Endometrial microvascular endothelial cells (primary cell): ENCODE data around the gene PPP1R12C. TPM values are rescaled to one million over a fixed set of nuclear protein-coding genes. Genes with fewer than 3 reads are reported as not detected.
"Not testable (repeated sequence)": the region's sequence is repeated elsewhere in the genome, so short reads cannot be mapped to it uniquely, and the experiment has no call there.

Source experiments
- in situ Hi-C: cut with HindIII; loops from 2 replicates; pipeline ENCODE4 v1.10.0; 2017; ENCODE audit warnings: low sequenced_read_pairs, low pct_unique_long_range_greater_than_20kb; ENCODE audit errors: inconsistent ontology term
- total RNA-seq: library from RNA; depleted of rRNA; stranded (reverse); fragments of >200 nt; gene quantifications from one replicate; pipeline ENCODE4 v1.2.3, GENCODE V29; 2015; ENCODE audit errors: inconsistent ontology term

Gene PPP1R12C
- total RNA-seq, 1 donor from 2014 or later, result 81.4 TPM

DNA sequence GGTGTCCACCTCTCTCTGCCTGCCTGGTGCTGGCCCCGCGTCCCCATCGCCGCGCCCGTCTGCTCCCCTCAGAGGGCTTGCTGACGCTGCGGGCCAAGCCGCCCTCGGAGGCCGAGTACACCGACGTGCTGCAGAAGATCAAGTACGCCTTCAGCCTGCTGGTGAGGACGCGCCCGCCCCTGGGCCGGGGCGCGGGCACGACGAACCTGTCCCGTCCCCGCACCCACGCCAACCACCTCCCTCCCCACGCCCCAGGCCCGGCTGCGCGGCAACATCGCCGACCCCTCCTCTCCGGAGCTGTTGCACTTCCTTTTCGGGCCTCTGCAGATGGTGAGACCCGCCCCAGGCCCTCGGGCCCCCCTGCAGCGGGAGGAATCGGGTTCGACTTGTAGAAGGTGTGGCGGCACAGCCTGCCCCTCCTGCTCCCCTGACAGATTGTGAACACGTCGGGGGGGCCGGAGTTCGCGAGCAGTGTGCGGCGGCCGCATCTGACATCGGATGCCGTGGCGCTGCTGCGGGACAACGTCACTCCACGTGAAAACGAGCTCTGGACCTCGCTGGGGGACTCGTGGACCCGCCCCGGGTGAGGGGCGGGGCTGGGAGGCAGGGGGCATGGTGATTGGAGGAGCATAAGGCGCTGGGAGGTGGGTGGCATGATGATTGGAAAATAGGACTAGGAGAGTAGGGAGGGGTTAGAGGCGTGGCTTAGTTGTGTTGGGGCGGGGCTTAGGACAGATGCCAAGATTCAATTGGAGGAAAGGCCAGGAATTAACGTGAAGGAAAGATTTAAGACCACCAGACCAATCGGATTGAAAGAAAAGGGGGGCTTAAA is 35.2 kb downstream of the PPP1R12C start:
- in situ Hi-C loops, result no loop called here

DNA sequence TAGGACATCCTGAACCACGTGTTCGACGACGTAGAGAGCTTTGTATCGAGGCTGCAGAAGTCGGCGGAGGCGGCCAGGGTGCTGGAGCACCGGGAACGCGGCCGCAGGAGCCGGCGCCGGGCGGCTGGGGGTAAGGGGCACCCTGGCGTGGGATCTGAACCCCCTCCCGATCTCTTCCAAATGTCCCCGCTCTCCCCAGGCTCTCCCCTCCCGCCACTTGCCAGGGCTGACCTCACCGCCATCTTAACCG is 35.7 kb downstream of the PPP1R12C start:
- in situ Hi-C loops, result no loop called here

DNA sequence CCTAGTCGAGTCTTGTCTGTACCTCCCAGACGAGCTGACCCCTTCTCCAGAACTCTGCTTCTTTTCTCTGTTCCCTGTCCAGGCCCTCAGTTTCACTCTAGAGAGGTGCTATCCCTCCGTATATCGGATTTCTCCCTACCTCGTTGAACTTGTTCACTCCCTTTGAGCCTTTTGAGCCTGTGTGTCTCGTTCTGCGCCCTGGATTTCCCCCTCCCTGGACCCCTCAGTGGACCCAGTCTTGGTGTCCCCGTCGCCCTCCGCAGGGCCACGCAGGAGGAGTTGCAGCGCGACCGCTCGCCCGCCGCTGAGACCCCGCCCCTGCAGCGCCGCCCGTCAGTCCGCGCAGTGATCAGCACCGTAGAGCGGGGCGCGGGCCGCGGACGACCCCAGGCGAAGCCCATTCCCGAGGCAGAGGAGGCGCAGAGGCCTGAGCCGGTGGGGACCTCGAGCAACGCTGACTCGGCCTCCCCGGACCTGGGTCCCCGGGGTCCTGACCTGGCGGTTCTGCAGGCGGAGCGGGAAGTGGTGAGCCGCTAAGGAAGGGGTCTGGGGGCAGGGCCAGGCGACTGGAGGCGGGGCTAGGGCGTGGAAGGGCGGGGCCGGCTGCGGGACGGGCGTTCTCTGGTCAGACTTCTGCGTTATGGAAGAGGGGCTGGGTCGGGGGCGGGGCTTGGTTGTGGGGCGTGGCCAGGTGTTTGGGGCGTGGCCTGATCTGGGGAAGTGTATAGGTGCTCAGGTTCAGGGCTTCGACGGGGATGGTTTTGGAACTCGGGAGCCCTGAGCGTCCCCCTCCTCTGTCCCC is 36.3 kb downstream of the PPP1R12C start:
- in situ Hi-C loops, result no loop called here

DNA sequence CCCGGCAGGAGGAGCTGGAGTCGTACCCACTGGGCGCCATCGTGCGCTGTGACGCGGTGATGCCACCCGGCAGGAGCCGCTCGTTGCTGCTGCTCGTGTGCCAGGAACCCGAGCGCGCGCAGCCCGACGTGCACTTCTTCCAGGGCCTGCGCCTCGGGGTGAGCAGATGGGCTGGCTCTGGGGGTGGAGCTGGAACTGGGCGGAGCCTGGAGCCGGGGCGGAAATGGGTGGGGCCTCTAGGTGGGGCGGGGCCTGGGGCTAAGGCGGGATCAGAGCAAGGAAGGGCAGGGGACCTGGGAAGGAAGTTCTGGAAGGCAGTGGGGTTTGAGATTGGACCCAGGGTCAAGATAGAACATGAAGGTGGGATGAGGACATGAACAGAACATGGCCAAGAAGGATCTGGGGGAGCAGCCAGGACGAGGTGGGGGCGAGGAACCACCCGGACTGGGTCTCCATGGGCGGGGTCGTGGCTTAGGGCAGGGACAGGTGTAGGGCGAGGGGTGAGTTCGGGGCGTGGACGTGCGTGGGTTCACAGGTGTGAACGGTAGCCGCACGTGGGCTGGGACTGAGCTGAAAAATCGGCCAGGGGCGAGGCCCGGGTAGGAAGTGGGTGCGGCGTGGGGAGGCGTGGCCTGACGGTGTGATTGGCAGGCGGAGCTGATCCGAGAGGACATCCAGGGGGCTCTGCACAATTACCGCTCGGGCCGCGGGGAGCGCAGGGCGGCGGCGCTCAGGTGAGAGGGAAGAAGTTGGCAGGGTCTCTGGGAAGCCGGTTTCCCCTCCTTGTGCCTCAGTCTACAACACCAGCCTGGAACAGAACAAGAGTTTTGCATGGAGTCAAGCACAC is 37.1 kb downstream of the PPP1R12C start:
- in situ Hi-C loops, result no loop called here

DNA sequence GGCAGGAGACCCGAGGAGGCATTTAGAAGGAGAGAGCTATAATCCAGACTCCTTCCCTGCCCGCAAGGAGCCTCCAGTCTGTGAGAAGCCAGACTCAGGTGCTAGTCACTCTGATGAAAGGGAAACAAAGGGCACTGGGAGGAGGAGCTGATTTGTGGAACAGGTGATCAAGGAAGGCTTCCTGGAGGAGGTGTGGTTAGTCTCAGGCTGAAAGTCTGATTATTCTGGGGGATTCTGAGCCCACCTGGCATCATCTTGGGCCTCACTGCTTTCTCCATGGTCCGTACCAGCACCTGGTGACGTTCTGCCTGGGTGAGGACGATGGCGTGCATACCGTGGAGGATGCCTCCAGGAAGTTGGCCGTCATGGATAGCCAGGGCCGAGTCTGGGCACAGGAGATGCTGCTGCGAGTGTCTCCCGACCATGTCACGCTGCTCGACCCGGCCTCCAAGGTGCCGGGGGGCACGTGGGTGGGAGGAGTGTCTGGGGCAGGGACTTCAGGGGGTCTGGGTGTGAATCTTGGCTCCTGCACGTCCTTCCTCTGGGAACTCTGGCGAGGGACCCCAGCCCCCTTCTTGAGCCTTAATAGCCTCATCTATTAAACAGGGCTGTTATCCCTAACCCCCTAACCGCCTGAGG is 37.9 kb downstream of the PPP1R12C start:
- in situ Hi-C loops, result no loop called here

DNA sequence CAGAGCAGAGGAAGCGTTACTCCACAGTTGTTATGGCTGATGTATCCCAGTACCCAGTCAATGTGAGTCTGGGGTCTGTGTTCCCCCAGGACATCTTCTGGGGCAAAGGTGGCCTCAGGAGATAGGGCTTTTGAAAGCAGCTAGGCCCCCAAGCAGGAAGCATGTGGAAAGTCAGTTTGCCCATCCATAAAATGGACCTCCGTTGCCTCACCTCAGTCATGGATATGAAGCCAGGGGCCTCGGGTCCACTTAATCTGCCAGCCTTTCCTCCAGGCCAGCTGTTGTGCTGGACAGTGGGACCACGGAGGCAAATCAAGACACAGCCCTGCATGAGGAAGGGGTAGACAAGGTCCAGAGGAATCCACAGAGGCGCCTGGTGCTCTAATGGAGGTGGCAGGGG is 38.4 kb downstream of the PPP1R12C start:
- in situ Hi-C loops, result no loop called here

DNA sequence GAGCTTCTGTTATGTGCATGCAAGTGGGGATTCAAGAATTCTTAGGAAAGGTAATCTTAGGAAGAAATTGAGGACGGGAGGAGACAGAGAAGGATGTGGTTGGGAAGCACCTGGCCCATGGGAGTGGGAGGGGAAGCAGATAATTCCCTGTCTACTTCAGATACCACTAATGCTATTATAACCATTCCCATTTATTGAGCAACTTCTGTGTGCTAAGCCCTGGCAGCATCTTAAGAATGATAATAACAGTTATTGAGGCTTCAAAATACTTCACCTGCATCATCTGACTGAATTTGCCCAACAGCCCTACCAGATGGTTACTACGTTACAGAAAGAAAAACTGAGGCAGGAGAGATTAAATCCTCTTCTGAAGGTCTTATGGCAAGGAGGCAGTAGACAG is 40.3 kb downstream of the PPP1R12C start:
- in situ Hi-C loops, result no loop called here

DNA sequence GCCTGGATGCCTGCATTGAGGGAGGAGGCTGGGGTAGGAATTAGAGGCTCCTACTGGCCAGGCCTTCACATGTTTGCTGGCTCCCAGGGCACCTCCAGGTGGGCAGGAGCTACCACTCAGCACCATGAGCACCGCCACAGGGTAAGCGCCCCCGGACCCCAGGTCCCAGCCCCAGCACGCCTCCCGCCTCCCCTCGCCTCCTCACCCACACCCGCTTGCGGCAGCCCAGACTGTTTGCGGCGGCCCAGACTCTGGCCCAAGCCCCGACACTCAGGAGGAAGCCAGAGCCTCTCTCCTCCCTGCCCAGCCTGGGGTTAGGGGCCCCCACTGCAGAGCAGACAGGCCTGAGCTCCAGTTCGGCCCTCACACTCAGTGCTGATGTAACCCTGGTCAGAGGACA is 41.1 kb downstream of the PPP1R12C start:
- in situ Hi-C loops, result no loop called here

DNA sequence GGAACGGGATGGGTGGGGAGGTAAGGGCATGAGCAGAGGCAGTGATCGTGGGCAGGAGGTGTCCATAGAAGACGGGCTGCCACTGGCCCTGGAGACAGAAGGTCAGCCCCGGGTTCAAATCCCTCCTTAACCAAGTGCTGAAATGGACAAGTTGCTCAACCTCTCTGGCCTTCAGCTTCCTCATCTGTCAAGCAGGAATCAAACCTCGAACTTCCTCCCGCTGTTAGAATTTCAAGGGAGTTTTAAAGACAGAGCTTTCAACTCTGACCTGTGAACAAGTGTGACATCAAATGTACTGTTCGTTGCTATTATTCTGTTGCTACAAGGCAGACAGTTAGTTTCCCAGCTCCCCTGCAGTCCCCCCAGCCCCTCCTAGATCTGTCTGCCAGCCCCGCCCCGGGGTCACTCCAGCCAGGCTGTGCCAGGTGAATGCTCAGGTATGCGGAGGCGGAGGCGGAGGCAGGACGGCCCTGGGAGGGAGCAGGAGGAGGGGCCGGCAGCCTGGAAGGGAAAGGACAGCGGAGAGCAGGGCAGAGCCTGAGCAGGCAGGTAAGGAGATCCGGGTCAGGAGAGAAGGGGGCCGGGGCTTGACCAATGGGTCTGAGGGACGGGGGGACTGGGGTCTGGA is 42.0 kb downstream of the PPP1R12C start, which contains the start of gene EPS8L1:
TSS of gene EPS8L1 (plus strand) at position 499 of the 628 bp plus-strand sequence. CDS start 576 bp downstream, outside the sequence.
- in situ Hi-C loops, result no loop called here

DNA sequence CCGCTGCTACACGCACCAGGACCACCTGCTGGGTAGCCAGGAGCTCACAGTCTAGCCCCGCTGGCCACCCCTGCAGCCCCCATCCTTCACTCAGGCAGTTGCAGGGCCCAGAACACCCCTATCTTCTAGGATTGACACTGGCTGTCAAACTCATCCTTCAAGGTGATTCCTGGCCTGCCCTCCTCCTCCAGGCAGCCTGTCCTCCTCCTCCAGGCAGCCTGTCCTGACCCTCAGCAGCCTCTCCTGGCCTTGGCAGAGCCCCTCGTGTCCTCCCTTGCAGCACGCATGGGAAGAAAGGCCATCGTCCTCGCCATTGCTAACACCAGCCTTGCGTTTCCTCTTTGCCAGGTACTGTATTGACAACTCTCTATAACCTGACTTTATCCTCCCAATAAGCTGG is 45.5 kb downstream of the PPP1R12C start:
- in situ Hi-C loops, result no loop called here

DNA sequence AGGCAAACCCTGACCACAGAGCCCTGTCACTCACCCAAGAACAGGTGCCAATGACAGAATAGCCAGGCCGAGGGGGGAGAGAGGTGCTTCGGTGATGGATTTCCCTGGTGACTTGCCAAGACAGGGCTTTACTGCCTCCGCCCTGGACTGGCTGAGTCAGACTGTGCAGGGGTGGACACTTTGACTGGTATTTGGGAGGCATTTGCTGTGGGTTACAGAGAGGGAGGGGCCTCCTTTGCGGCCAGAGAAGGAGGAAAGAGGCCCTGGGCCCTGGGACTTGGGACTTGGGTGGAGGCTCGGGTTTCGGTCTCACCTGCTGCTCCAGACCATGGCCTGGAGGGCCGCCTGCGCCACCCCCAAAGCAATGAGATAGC is 46.3 kb downstream of the PPP1R12C start:
- in situ Hi-C loops, result no loop called here

DNA sequence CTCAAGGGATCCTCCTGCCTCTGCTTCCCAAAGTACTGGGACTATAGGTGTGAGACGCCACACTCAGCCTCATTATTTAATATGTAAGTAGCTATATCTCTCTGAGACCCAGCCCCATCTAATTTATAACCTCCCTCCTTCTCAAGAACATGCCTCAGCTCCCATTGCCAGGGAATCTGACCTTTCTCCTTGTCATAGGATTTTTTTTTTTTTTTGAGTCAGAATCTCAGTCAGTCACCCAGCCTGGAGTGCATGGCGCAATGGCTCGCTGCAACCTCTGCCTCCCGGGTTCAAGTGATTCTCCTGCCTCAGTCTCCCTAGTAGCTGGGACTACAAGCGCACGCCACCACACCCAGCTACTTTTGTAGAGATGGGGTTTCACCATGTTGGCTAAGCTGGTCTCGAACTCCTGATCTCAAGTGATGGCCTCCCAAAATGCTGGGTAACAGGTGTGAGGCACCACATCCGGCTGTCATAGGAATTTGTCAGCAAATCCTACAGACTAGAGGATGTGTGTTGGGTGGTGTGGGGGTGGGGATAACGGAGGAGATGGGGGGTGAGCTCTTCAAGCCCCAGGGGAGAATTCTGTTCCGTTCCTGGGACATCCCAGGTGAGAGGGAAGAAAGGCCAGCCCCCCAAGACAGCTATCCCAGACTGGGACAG is 46.8 kb downstream of the PPP1R12C start:
- in situ Hi-C loops, result no loop called here

DNA sequence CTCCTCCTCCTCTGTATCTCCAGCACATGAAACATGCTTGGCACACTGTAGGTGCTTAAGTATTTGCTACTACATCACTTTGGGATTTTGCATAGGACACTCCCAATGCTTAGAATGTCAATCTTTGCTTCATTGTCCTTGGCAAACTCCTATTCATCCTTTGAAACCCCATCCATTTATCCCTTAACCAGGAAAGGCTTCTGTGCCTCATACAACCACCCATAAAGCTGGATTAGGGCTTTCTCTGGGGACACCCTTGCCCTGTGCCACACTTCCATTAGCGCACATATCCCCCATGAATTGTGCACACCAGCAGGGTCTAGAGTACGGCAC is 47.6 kb downstream of the PPP1R12C start:
- in situ Hi-C loops, result no loop called here

DNA sequence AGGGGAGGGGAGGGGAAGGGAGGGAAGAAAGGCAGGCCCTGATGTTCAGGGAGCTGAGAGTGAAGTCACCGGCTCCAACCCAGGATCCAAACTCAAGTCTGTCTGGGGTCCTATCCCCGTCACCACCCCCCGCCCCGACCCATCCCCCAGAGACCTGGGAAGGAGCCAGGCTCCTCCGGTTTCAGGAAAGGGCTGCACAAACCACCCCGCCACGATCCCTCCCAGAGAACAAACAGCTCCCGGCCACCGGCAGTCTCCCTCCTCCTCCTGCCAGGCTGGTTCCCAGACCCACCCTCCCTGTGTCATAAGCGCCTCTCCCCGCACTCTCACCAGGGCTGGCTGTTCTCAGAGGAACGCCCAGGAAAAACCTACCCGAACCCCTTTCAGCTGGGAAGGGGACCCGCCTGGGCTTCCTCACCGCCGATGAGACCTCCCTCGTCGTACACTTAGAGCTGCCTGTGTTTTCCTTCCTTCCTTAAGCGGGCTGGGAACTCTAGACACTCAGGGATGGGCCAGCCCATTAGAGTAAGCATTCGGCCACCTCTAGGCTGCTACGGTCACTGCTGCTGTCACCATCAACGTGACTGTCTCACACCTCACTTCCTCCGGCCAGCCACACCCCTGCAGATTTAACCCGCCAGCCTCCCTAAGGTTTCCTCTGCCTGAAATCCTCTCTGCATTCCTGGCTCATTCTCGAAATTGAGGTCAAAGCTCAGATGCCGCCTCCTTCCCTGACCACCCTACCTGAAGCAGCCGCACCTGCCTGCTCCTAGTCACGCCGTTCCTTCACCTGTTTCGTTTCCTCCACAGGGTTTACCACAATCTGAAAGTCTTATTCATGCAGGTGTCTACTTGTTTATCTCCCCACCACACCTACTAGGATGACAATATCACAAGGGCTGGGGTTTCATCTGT is 48.2 kb downstream of the PPP1R12C start:
- in situ Hi-C loops, result no loop called here

DNA sequence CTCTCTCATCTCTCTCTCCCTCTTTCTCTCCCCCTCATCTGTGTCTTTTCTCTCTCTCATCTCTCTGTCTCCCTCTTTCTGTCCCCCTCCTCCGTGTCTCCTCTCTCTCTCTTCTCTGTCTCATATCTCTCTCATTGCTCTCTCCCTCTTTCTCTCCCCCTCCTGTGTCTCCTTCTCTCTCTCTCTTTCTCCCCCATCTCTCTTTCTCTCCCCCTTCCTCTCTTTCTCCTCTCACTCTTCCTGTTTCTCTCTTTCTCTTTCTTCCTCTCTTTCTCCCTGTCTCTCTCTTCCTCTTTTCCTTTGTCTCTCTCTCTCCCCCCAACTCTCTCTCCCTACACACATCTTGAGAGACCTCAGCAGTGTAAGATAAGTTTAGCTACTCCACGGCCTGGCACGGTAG is 49.6 kb downstream of the PPP1R12C start:
- in situ Hi-C loops, result no loop called here

DNA sequence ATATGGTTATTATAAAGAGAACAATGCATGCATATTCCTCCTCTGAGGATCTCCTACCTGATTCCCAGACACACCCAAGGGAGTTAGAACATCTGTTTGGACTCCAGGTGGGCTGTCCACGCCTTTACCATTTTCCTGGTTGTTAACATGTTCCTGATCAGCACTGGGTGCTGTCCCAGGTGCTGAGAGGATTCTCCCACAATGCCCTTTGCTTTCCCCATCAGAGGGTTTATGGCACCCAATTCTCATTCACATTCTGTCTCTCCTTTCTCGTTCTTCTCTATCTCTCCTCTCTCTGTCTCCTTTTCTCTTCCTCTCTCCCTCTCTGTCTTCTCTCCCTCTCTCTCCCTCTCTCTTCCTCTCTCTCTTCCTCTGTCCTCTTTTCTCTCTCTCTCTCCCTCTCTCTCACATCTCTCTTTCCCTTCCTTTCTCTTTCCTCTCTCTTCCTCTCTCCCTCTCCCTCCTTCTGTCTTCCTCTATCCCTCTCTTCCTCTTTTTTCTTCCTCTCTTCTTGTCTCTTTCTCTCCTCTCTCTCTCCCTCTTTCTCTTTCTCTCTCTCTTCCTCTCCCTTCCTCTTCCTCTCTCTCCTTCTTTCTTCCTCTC is 51.2 kb downstream of the PPP1R12C start:
- in situ Hi-C loops, result no loop called here

DNA sequence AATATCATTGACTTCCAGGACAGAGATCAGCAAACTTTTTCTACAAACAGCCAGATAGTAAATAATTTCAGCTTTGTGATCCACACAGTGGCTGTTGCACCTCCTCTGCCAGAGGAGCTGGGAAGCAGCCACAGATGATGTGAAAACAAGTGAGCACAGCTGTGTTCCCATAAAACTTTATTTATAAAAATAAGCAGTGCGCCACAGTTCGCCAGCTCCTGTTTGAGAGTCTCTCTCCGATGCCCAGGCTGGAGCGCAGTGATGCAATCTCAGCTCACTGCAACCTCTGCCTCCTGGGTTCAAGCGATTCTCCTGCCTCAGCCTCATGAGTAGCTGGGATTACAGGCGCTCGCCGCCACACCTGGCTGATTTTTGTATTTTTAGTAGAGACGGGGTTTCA is 51.9 kb downstream of the PPP1R12C start:
- in situ Hi-C loops, result not testable (repeated sequence)
